Measurements from ENCODE around the gene PFDN6. TPM values are rescaled to one million over a fixed set of nuclear protein-coding genes. Genes with fewer than 3 reads are reported as not detected.

Gene PFDN6
- total and polyA plus RNA-seq, 2 experiments from 2014 or later = 35.1 to 72.8 TPM

DNA sequence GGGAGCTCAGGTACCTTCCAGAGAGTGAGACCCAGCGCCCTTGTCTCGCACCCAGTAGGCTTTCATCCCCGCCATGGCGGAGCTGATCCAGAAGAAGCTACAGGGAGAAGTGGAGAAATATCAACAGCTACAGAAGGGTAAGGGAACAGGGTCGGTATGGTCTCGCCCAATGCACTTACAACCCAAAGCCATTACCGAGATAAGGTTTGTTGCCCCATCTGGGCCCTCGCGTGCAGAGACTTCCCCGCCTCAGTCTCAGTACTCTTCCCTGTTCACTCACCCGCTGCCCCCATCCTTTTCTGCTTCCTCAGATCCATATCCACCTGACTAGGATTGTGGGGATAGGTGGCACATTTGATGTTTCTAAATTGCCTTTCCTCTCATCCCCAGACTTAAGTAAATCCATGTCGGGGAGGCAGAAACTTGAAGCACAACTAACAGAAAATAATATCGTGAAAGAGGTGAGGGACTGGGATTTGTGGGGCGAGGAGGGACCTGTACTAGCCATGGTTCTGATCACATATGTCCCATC lies 449 bp downstream of the PFDN6 start:
- peak overlapping the region; percentile 22 for H3K27ac ChIP-seq
- no peaks in the 10 kb centered on the region for H3K9me3 ChIP-seq (ENCODE audit: low read depth)
- H3K4me3 ChIP-seq = peak overlapping the region; percentile 74
- no peaks in the 10 kb centered on the region for H3K27me3 ChIP-seq
- peaks cover 4% of the 10 kb centered on the region for H3K4me1 ChIP-seq (ENCODE audit: low read depth)
- DNase-seq (ENCODE audit: low read depth in 1 of 2, low spot score in 1 of 2) = no peak
- TF ChIP-seq, protein P1, sequence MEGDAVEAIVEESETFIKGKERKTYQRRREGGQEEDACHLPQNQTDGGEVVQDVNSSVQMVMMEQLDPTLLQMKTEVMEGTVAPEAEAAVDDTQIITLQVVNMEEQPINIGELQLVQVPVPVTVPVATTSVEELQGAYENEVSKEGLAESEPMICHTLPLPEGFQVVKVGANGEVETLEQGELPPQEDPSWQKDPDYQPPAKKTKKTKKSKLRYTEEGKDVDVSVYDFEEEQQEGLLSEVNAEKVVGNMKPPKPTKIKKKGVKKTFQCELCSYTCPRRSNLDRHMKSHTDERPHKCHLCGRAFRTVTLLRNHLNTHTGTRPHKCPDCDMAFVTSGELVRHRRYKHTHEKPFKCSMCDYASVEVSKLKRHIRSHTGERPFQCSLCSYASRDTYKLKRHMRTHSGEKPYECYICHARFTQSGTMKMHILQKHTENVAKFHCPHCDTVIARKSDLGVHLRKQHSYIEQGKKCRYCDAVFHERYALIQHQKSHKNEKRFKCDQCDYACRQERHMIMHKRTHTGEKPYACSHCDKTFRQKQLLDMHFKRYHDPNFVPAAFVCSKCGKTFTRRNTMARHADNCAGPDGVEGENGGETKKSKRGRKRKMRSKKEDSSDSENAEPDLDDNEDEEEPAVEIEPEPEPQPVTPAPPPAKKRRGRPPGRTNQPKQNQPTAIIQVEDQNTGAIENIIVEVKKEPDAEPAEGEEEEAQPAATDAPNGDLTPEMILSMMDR (IDR thresholded peaks at IDR 0.05; ENCODE audit: low read depth, low read length) = no peak
- H3K36me3 ChIP-seq = peaks cover 22% of the 10 kb centered on the region

DNA sequence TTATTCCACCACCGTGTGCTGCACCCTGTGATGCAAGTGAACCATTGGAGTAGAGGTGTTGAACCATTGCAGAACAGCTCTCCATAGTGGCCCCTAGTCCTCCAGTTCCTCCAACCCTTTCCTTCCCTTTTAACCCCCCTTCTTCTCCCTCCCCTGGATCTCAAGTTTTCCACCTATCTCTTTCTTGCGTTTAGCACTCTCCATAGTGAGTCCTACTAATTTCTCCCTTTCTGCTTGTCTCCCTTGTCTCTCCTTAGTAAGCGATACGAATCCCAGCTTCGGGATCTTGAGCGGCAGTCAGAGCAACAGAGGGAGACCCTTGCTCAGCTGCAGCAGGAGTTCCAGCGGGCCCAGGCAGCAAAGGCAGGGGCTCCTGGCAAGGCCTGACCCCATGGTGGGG lies 1.1 kb downstream of the PFDN6 start:
- Histone ChIP-seq H3K4me3 (peak overlapping the region; percentile 74), H3K27ac (no peak overlapping the region), H3K4me1 (ENCODE audit: low read depth) (peaks cover 4% of the 10 kb centered on the region), H3K27me3 (no peaks in the 10 kb centered on the region), H3K36me3 (peaks cover 22% of the 10 kb centered on the region), H3K9me3 (ENCODE audit: low read depth) (no peaks in the 10 kb centered on the region)
- TF ChIP-seq, protein P1 (IDR thresholded peaks at IDR 0.05; ENCODE audit: low read depth, low read length) = no peak
- no peak for DNase-seq (ENCODE audit: low read depth in 1 of 2, low spot score in 1 of 2)

DNA sequence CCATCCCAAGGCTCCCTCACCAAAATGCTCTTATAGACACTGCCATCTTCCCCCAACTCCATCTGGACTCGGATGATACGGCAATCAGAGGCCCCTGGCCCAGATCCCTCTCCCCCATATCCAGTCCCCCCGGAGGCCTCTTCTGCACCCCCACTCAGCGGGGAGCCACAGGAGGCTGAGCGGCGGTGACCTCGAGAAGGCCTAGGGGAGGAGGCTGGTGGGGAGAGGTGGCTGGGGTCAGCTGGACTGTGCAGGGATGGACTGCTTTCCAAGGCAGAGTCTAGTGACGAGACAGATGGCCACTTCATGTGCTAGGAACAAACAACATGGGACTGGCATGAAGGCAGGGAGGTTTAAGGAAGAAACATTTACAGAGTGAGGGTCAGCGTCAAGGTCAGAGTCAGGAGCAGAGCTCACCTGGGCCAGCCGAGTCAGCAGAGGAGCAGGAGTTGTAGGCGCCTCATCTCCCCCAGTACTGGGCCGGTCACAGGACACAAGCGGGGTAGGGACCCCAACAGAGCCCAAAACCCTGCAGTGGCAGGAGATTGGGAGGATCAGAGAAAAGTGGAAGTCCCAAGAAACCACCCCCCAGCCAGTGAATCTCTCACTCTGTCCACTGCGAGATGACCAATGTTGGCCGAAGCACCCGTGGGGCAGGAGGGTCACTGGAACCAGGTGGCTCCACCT lies 3.7 kb downstream of the PFDN6 start:
- no peak overlapping the region for H3K4me3 ChIP-seq
- H3K27ac ChIP-seq = no peak overlapping the region
- TF ChIP-seq, protein P1 (IDR thresholded peaks at IDR 0.05; ENCODE audit: low read depth, low read length) = no peak
- no peaks in the 10 kb centered on the region for H3K9me3 ChIP-seq (ENCODE audit: low read depth)
- peaks cover 14% of the 10 kb centered on the region for H3K36me3 ChIP-seq
- no peak for DNase-seq (ENCODE audit: low read depth in 1 of 2, low spot score in 1 of 2)
- peaks cover 6% of the 10 kb centered on the region for H3K4me1 ChIP-seq (ENCODE audit: low read depth)
- no peaks in the 10 kb centered on the region for H3K27me3 ChIP-seq

DNA sequence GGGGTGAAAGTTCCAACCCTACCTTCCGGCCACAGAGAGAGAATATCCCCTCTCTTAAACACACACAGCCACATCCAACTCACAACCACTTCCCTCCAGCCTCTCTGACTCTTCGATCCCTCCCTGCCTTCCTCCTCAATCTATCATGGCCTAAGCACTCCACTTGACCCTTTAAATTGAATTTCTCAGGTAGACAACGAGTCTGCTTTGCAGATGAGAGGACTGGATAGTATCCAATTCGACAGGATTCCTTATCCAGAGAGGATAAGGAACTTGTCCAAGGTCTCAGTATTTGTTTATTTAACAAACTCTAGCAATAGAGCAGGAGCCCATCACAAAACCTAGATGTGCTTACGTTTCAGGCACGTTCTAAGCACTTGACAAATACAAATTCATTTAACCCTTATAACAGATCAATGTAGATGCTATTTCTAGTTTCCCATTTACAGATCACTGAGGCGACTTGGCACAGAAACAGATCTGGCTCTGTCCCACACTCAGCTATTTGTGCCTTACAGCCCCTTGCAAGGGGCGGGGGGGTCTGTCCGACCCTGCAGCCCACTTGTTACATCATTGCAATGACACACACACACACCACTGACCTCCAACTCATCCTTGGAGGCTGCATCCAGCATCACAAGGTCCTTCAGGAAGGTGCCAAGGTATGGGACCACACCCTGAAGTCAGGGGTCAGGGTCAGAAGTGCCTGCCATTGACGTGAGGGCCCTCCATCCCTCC lies 4.9 kb downstream of the PFDN6 start:
- Histone ChIP-seq H3K9me3 (ENCODE audit: low read depth) (no peaks in the 10 kb centered on the region), H3K4me1 (ENCODE audit: low read depth) (peaks cover 3% of the 10 kb centered on the region), H3K36me3 (peaks cover 14% of the 10 kb centered on the region), H3K27ac (no peak overlapping the region), H3K4me3 (no peak overlapping the region), H3K27me3 (no peaks in the 10 kb centered on the region)
- TF ChIP-seq, protein P1 (IDR thresholded peaks at IDR 0.05; ENCODE audit: low read depth, low read length) = no peak
- no peak for DNase-seq (ENCODE audit: low read depth in 1 of 2, low spot score in 1 of 2)

DNA sequence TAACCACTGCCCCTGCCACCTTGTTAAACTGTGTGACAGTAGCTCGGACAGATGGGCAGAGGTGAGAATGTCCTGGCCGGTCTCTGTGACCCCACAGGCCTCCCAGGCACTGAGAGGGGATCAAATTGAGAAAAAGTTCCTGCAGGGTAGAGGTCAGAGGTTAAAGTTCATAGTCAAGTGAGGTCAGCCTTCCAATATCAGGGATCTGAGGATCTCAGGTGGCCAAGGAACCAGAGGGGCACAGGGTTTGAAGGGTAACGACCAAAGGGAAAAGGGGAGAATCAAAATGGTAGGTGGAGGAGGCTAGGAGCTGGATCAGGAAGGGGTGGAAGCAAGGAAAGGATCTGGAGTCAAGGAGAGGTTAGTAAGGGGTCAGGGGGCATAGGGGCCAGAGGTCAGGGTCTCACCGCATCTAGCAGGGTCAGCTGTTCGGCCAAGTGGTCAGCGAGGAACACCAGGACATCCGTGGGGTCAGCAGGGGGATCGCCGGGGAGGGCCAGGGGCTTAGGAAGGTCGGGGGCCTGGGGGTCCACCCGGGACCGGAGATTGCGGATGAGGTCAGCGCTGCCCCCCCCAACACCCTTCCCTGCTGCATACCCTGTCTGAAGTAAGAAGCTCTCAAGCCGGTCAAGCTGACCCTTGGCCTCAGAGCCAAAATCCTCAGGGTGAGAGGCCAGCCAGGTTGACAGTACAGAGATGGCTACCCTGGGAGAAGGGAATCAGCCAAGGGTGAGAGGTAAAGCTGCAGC lies 6.4 kb downstream of the PFDN6 start:
- Histone ChIP-seq H3K27me3 (no peaks in the 10 kb centered on the region), H3K4me1 (ENCODE audit: low read depth) (peaks cover 3% of the 10 kb centered on the region), H3K27ac (no peak overlapping the region), H3K9me3 (ENCODE audit: low read depth) (no peaks in the 10 kb centered on the region), H3K36me3 (peaks cover 14% of the 10 kb centered on the region), H3K4me3 (no peak overlapping the region)
- no peak for DNase-seq (ENCODE audit: low read depth in 1 of 2, low spot score in 1 of 2)
- TF ChIP-seq, protein P1 (IDR thresholded peaks at IDR 0.05; ENCODE audit: low read depth, low read length) = no peak

Data from cardiac muscle cell (in vitro differentiated cells and primary cell).